ENCODE measurements around the gene WWOX. TPM values are rescaled to one million over a fixed set of nuclear protein-coding genes. Genes with fewer than 3 reads are reported as not detected.

WWOX gene
- total and polyA plus RNA-seq, 2 of the 8 experiments (the other 6 are each of a cell fraction or from before 2014, with no cell fraction given) = 5.4 to 16.7 TPM

GRCh38 chr16:78405833-78406232 is 306.4 kb downstream of the WWOX start:
- Histone ChIP-seq H3K79me2 (ENCODE audit: control insufficient read depth in 1 of 2, insufficient read depth in 2 of 2, low read length in 2 of 2) (no peaks in the 10 kb centered on the region), H3K4me1 (replicated peaks in 1 of 4; ENCODE audit: control insufficient read depth in 3 of 4, insufficient read depth in 4 of 4, low read length in 3 of 4) (no peaks in the 10 kb centered on the region), H3K36me3 (ENCODE audit: control insufficient read depth in 2 of 4, insufficient read depth in 4 of 4, low read length in 3 of 4) (no peaks in the 10 kb centered on the region), H3K4ac (replicated peaks; ENCODE audit: insufficient read length, low read depth, low read length) (no peak overlapping the region), H3K27ac (ENCODE audit: low read depth, low read length) (no peak overlapping the region), H2AFZ (ENCODE audit: low read length) (no peak overlapping the region), H4K5ac (ENCODE audit: insufficient read length, low read depth, low read length) (no peak overlapping the region), H3K9ac (replicated peaks in 1 of 4; ENCODE audit: extremely low read depth in 1 of 4, low read depth in 3 of 4, low read length in 3 of 4) (no peak overlapping the region), H2BK5ac (ENCODE audit: low read depth, low read length) (no peak overlapping the region), H3K56ac (replicated peaks; ENCODE audit: insufficient read length, low read depth, low read length) (no peak overlapping the region), H2BK15ac (ENCODE audit: low read length) (no peak overlapping the region), H3K23me2 (ENCODE audit: low read depth, low read length) (no peaks in the 10 kb centered on the region), H4K91ac (replicated peaks; ENCODE audit: insufficient read length, low read length) (no peak overlapping the region), H3K9me3 (ENCODE audit: insufficient read depth in 2 of 2, low read depth in 1 of 2, low read length in 1 of 2) (peaks cover 5 to 6% of the 10 kb centered on the region in 2 experiments; a peak in 2 of 4 replicates), H2BK120ac (replicated peaks; ENCODE audit: low read depth, low read length) (no peak overlapping the region), H2BK12ac (ENCODE audit: low read depth, low read length) (no peak overlapping the region), H3K23ac (ENCODE audit: insufficient read length) (no peak overlapping the region), H3K18ac (ENCODE audit: extremely low read depth, low read length) (no peak overlapping the region), H3K27me3 (replicated peaks in 1 of 4; ENCODE audit: control insufficient read depth in 3 of 4, extremely low read depth in 1 of 4, insufficient read depth in 3 of 4, low read length in 3 of 4) (no peaks in the 10 kb centered on the region), H3K4me2 (ENCODE audit: insufficient read depth in 1 of 2, low read depth in 2 of 2, low read length in 2 of 2) (no peak overlapping the region), H2BK20ac (ENCODE audit: low read length) (no peak overlapping the region), H2AK5ac (ENCODE audit: low read depth, low read length) (no peak overlapping the region), H3K14ac (ENCODE audit: insufficient read length) (no peak overlapping the region), H4K20me1 (replicated peaks in 1 of 2; ENCODE audit: control insufficient read depth in 1 of 2, insufficient read depth in 2 of 2, low read length in 2 of 2) (no peaks in the 10 kb centered on the region), H4K8ac (ENCODE audit: extremely low read depth, insufficient read depth, low read length) (no peak overlapping the region), H3K4me3 (ENCODE audit: extremely low read depth in 1 of 4, insufficient read depth in 2 of 4, low read depth in 3 of 4, low read length in 4 of 4) (no peak overlapping the region), H3K79me1 (ENCODE audit: low read depth, low read length) (no peaks in the 10 kb centered on the region)
- FAIRE-seq (no peak), DNase-seq (ENCODE audit: low read depth in 1 of 2, low spot score in 2 of 2) (no peak)
- ChIA-PET POLR2A (ENCODE audit: partially characterized antibody) (no interaction called here), CTCF (ENCODE audit: partially characterized antibody) (interaction anchor here (0.9 to 1.1 kb wide), 2 partner anchors 9 to 11 kb away, joined by 3 to 4 read pairs; no protein-coding TSS in a partner anchor)
- 85% methylated on average over 7 of the region's 7 CpGs; no CpG with 5 or more reads in 1 of the 2 experiments for WGBS, 2 experiments (ENCODE audit: extremely low coverage in 1 of 2, insufficient coverage in 1 of 2, insufficient read length in 1 of 2, insufficient replicate concordance in 2 of 2, low coverage in 1 of 2, low lambda C conversion rate in 2 of 2, missing lambda C conversion rate in 1 of 2)
- TF ChIP-seq EZH2 (IDR thresholded peaks at IDR 0.05; ENCODE audit: low read depth, low read length, severe bottlenecking) (no peak), NRF1 (IDR thresholded peaks at IDR 0.05; ENCODE audit: low read depth, low read length) (no peak), TAF7 (optimal IDR thresholded peaks at IDR 0.05; ENCODE audit: borderline replicate concordance, low read depth, low read length) (no peak), CREB1 (IDR thresholded peaks at IDR 0.05) (no peak), YY1 (IDR thresholded peaks at IDR 0.05; ENCODE audit: low read depth, low read length) (no peak), MAX (IDR thresholded peaks at IDR 0.05) (no peak), SIX5 (IDR thresholded peaks at IDR 0.05; ENCODE audit: low read depth, low read length) (no peak), GABPA (IDR thresholded peaks at IDR 0.05; ENCODE audit: borderline replicate concordance, insufficient read depth, low read length) (no peak), FOSL1 (IDR thresholded peaks at IDR 0.05; ENCODE audit: insufficient read depth, low read depth, low read length) (no peak), CHD1 (IDR thresholded peaks at IDR 0.05; ENCODE audit: low read depth, low read length) (no peak), ATF3 (IDR thresholded peaks at IDR 0.05; ENCODE audit: insufficient read depth, low read depth, low read length) (no peak)

Measured in H1 (cell line).